ENCODE data around the gene APOBEC3G.

DNA sequence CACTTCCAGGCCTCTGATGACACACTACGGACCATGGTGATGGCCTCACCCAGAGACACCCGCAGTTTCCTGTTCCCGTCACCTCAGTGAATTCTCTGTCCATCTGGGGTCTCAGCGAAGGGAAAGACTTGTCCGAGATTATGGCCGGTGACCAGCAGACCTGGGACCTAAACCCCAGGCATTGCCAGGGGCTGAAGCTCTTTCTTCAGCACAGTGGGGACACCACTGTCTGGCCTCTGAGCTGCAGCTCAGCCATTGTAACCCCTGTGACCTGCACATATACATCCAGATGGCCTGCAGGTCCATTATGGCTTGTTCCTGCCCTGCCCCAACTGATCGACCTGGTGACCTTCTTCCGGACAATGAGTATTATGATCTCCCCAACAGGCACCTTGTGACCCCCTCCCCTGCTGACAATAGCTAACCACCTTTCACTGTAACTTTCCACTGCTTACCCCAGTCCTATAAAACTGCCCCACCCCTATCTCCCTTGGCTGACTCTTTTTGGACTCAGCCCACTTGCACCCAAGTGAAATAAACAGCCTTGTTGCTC, 53.2 kb downstream of the APOBEC3G start:
- no peak for TF ChIP-seq POLR2A (IDR thresholded peaks at IDR 0.05; ENCODE audit: low read depth, low read length)
- TF ChIP-seq PAX5 (IDR thresholded peaks at IDR 0.05; ENCODE audit: insufficient read depth, low read length, severe bottlenecking) = no peak

All from GM12891 (cell line).